Tibial nerve (tissue), 4 donors: Measurements from ENCODE around the gene CCZ1B.
"Not testable (repeated sequence)": the region's sequence is repeated elsewhere in the genome, so short reads cannot be mapped to it uniquely, and the experiment has no call there.

ENCODE experiments used
- CTCF ChIP-seq, 5 experiments: fragments of 200-600 bp in 3 of 5; fragments of 450-650 bp in 2 of 5; sonication (generic) in 3 of 5; IDR thresholded peaks; one replicate each; pipeline ENCODE4 v1.5.1; 2016 to 2019; ENCODE audit warnings: antibody characterized with exemption in 5 of 5, mild to moderate bottlenecking in 3 of 5, moderate library complexity in 2 of 5
- EP300 ChIP-seq, 2 donors: sonication (generic); formaldehyde crosslinking; IDR thresholded peaks; one replicate each; pipeline ENCODE4 v1.6.1; 2017; ENCODE audit warnings: antibody characterized with exemption in 2 of 2, mild to moderate bottlenecking in 1 of 2

DNA sequence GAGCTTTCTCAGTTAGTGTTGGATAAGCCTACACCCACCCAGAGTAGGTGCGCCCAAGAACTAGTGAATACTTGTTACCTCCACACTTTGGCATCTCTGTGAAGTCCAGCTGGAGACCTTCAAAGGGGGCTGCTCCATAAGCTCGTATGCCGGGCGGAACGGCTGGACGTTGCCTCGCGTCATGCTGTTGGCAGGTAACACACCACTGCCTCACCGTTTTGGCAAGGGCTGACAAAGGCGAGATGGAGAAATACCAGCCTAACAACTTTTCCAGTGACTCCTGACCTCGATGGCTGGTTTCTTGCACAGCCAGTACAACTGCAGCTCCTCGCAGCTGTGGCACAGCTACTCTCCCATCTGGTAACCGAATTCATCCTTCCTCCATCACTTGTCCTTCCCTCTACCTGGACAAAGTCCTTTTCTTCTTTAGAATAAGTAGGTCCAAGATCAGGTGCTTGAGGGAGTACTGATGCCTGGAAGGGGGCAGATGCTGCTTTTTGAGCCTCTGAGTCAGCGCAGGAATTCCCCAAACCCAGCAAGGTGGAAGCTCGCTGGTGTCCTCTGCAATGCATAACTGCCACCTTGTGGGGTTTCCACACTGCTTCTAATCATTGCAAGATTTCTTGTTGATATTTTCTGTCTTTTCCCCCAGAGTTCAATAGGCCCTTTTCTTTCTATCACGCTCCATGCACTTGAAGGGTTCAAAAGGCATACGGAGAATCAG is 45.5 kb upstream of the CCZ1B start:
- TF ChIP-seq CTCF, EP300 (IDR thresholded peaks at IDR 0.05): not testable (repeated sequence)
